ENCODE measurements around the gene ZBTB3. TPM values are rescaled to one million over a fixed set of nuclear protein-coding genes. Genes with fewer than 3 reads are reported as not detected.

The ZBTB3 gene
- total and polyA plus RNA-seq, 9 of the 15 experiments (the other 6 are each of a cell fraction or from before 2014, with no cell fraction given): 1.9 to 10.0 (median 4.9) TPM

- TF ChIP-seq ZBTB5 (IDR thresholded peaks at IDR 0.05): no peak
- no peak for TF ChIP-seq ZNF133 (CRISPR knock-in tag; IDR thresholded peaks at IDR 0.05)
- no peak for TF ChIP-seq ATF3 (IDR thresholded peaks at IDR 0.05)
- 0 out of 2 replicates have a peak, but pooled peaks have one; percentile 53 for TF ChIP-seq ATF3 (CRISPR knock-in tag; conservative IDR thresholded peaks at IDR 0.05)
- TF ChIP-seq ZBTB17 (CRISPR knock-in tag; IDR thresholded peaks at IDR 0.05): no peak
- TF ChIP-seq NRF1 (conservative IDR thresholded peaks at IDR 0.05 in 1 of 2, IDR thresholded peaks at IDR 0.05 in 1 of 2): no peak
- TF ChIP-seq ZNF764 (CRISPR knock-in tag; IDR thresholded peaks at IDR 0.05; ENCODE audit: low read depth): no peak
- no peak for TF ChIP-seq ZNF444 (CRISPR knock-in tag; IDR thresholded peaks at IDR 0.05)
- TF ChIP-seq KAT2B (IDR thresholded peaks at IDR 0.05; ENCODE audit: low read depth, low read length): no peak
- TF ChIP-seq ZEB2 (IDR thresholded peaks at IDR 0.05): no peak
- TF ChIP-seq ATF1 (CRISPR knock-in tag; IDR thresholded peaks at IDR 0.05): no peak
- TF ChIP-seq ATF1 (tag; IDR thresholded peaks at IDR 0.05): no peak
- no peak for TF ChIP-seq CEBPG (CRISPR knock-in tag; IDR thresholded peaks at IDR 0.05)
- no peak for TF ChIP-seq CEBPG (tag; conservative IDR thresholded peaks at IDR 0.05 in 1 of 2, IDR thresholded peaks at IDR 0.05 in 1 of 2)
- TF ChIP-seq NCOA2 (IDR thresholded peaks at IDR 0.05; ENCODE audit: partially characterized antibody in 2 of 2): no peak
- TF ChIP-seq POLR3G (IDR thresholded peaks at IDR 0.05; ENCODE audit: extremely low read depth, insufficient read length, insufficient replicate concordance): no peak
- TF ChIP-seq ZNF518B (CRISPR knock-in tag; IDR thresholded peaks at IDR 0.05): no peak
- TF ChIP-seq CLOCK (CRISPR knock-in tag; IDR thresholded peaks at IDR 0.05; ENCODE audit: borderline replicate concordance): no peak
- TF ChIP-seq ZNF699 (CRISPR knock-in tag; IDR thresholded peaks at IDR 0.05; ENCODE audit: insufficient replicate concordance): no peak
- peak; percentile 24; the same call in 1 of the 2 replicates for TF ChIP-seq MED1 (CRISPR knock-in tag; IDR thresholded peaks at IDR 0.05; ENCODE audit: borderline replicate concordance)
These were observed 27.6 kb downstream of the ZBTB3 start (continued) for GRCh38 chr11:62726156-62726914.

All from K562 (cell line).